SU-DHL-6 (cell line): ENCODE results near the gene MICAL3.

ENCODE experiments used
- CTCF ChIP-seq: fragments of 200-600 bp; sonication (generic); IDR thresholded peaks from one replicate; pipeline ENCODE4 v1.5.1; 2017; ENCODE audit warnings: antibody characterized with exemption, mild to moderate bottlenecking, low read length, moderate library complexity; ENCODE audit not compliant: insufficient read depth, poor library complexity, severe bottlenecking
- EZH2phosphoT487 ChIP-seq: fragments of 200-600 bp; sonication (generic), shearing (Covaris generic); conservative IDR thresholded peaks from 2 replicates; pipeline ENCODE4 v1.6.1; 2018; ENCODE audit warnings: mild to moderate bottlenecking, antibody characterized with exemption, low read length, moderate library complexity, mixed read lengths

GRCh38 chr22:17792854-17793434 is 231.4 kb downstream of the MICAL3 start:
- no peak for TF ChIP-seq CTCF
- TF ChIP-seq EZH2phosphoT487: no peak
